22Rv1 (cell line): ENCODE data around the gene WASF1.

Experiments used
- ZFX ChIP-seq: fragments of 450-650 bp; IDR thresholded peaks from 2 replicates; pipeline ENCODE4 v1.6.1; 2017; ENCODE audit warnings: antibody characterized with exemption, borderline replicate concordance
- TF ChIP-seq, protein P1 (sequence below): fragments of 450-650 bp; IDR thresholded peaks from 2 replicates; pipeline ENCODE4 v1.5.1; 2017; ENCODE audit warnings: mild to moderate bottlenecking

DNA sequence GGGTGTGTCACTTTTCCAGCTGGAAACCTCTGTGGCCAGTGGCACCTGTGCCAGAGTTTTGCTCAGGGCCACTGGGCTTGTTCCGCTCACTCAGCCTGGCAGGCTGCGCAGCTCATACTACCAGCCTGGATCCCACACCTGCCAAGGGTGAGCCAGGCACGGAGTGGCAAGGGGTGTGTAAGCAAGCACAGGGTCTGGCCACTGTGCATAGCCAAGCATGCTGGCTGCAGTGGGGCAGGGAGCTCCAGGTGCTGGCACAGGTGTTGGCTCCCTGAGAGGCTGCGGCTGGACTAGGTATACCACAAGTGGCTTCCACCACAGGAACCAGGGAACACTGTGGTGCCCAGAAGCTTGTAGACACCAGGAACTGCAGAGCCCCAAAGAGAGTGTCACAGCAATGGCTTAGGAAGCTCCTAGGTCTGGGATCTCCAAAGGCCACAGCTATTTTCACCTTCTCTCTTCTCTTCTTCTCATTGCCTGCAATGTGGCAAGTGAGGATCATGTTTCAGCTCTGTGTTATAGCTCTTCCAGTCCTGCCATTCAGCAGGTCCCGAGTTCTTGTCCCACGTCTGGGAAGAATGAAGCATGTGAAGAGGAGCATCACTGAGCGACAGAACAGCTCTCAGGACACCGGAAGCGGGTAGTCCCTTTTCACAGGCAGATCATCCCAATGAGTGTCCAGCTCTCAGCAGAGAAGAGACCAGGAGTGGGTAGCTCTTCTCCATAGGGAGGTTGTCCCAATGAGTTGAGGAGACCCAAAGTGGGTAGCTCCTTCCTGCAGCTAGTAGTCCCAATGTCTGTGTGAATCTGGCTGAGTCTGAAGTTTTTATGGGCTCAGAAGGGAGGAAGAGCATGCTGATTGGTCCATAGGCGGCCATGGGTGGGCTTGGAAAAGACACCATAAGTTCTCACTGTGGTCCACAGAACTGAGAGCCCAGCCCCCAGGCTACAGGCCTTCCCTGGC, 41.3 kb downstream of the WASF1 start:
- TF ChIP-seq, protein P1, sequence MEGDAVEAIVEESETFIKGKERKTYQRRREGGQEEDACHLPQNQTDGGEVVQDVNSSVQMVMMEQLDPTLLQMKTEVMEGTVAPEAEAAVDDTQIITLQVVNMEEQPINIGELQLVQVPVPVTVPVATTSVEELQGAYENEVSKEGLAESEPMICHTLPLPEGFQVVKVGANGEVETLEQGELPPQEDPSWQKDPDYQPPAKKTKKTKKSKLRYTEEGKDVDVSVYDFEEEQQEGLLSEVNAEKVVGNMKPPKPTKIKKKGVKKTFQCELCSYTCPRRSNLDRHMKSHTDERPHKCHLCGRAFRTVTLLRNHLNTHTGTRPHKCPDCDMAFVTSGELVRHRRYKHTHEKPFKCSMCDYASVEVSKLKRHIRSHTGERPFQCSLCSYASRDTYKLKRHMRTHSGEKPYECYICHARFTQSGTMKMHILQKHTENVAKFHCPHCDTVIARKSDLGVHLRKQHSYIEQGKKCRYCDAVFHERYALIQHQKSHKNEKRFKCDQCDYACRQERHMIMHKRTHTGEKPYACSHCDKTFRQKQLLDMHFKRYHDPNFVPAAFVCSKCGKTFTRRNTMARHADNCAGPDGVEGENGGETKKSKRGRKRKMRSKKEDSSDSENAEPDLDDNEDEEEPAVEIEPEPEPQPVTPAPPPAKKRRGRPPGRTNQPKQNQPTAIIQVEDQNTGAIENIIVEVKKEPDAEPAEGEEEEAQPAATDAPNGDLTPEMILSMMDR, result no peak
- TF ChIP-seq ZFX, result no peak
